Activated naive CD4-positive, alpha-beta T cell treated with anti-CD3 and anti-CD28 coated beads for 36 hours (primary cell): ENCODE measurements around the gene SMG6. TPM values are rescaled to one million over a fixed set of nuclear protein-coding genes. Genes with fewer than 3 reads are reported as not detected.

Source experiments
- CTCF ChIA-PET: fragments of 350-600 bp; sonication (Branson Sonifier 250); formaldehyde crosslinking; loops from one replicate; lab custom pipeline; 2021; ENCODE audit warnings: antibody characterized with exemption; lab: Charles Lee
- DNase-seq: peaks from one replicate; pipeline ENCODE4 v3.0.0-alpha.2; 2020
- H3K27ac Mint-ChIP-seq: one replicate; pipeline ENCODE4 v1.8.0; 2021; ENCODE audit warnings: mild to moderate bottlenecking, mixed read lengths
- H3K27me3 Mint-ChIP-seq: one replicate; pipeline ENCODE4 v1.8.0; 2021; ENCODE audit warnings: low read depth, mixed read lengths
- H3K36me3 Mint-ChIP-seq: one replicate; pipeline ENCODE4 v1.8.0; 2021; ENCODE audit warnings: low read depth, mixed read lengths
- H3K4me1 Mint-ChIP-seq: one replicate; pipeline ENCODE4 v1.8.0; 2021; ENCODE audit warnings: low read depth, mixed read lengths
- H3K4me3 Mint-ChIP-seq: one replicate; pipeline ENCODE4 v1.8.0; 2021; ENCODE audit warnings: mild to moderate bottlenecking, moderate library complexity, mixed read lengths
- H3K9me3 Mint-ChIP-seq: one replicate; pipeline ENCODE4 v1.8.0; 2021; ENCODE audit warnings: mixed read lengths
- intact Hi-C: fragments of 100-400 bp; cut with micrococcal nuclease; formaldehyde crosslinking; loops from one replicate; pipeline ENCODE4 v1.15.1; 2023
- total RNA-seq, 2 experiments: library from RNA; stranded (reverse); gene quantifications; one replicate each; pipeline ENCODE4 v1.2.3, GENCODE V29; 2021

The SMG6 gene
- total RNA-seq, 2 experiments from 2014 or later = 18.8 to 20.7 TPM

DNA sequence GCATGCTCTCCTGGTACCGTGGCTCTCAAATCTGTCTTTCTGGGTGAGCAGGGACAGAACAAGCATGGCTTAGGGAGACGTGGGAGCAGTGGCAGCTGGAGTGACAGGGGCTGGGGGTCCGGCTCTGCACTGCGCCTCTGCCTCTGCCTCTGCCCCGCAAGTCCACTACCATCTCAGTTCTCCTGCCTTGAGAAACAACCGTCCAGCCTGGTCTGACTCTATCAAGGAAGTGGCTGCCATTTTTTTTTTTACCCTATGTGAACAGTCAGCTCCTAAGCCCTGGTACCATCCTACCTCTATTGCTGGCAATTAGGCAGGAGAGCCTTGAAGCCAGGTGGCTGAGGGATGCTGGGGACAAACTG is 232.6 kb downstream of the SMG6 start:
- peaks cover 37% of the 10 kb centered on the region for H3K36me3 Mint-ChIP-seq
- no peaks in the 10 kb centered on the region for H3K9me3 Mint-ChIP-seq
- no peak overlapping the region for H3K4me3 Mint-ChIP-seq
- no peak overlapping the region for H3K27ac Mint-ChIP-seq
- intact Hi-C loops = no loop called here
- H3K4me1 Mint-ChIP-seq = peaks cover 32% of the 10 kb centered on the region
- no peak for DNase-seq
- no peaks in the 10 kb centered on the region for H3K27me3 Mint-ChIP-seq
- CTCF ChIA-PET = interaction anchor here (0.6 to 2.6 kb wide), 7 partner anchors 15 to 210 kb away, joined by 3 to 9 read pairs (median 4); partner anchors contain the start of gene HIC1

- H3K4me1 Mint-ChIP-seq = peaks cover 32% of the 10 kb centered on the region
- peak overlapping the region; percentile 22 for H3K4me3 Mint-ChIP-seq
- peak; percentile 87 for DNase-seq
- CTCF ChIA-PET = interaction anchor here (0.9 to 2.6 kb wide), 7 partner anchors 15 to 211 kb away, joined by 3 to 9 read pairs (median 4); partner anchors contain the start of gene HIC1
- intact Hi-C loops = loop anchor here (1.0 kb wide), 2 partner anchors 17 to 174 kb away; no protein-coding TSS in a partner anchor
- H3K27me3 Mint-ChIP-seq = no peaks in the 10 kb centered on the region
- no peaks in the 10 kb centered on the region for H3K9me3 Mint-ChIP-seq
- H3K27ac Mint-ChIP-seq = peak overlapping the region; percentile 43
- peaks cover 42% of the 10 kb centered on the region for H3K36me3 Mint-ChIP-seq
Observed at GRCh38 chr17:2070241-2071023, 233.2 kb downstream of the SMG6 start.

- Mint-ChIP-seq H3K4me1 (peaks cover 32% of the 10 kb centered on the region), H3K4me3 (no peak overlapping the region), H3K9me3 (no peaks in the 10 kb centered on the region), H3K27ac (no peak overlapping the region), H3K36me3 (peaks cover 56% of the 10 kb centered on the region), H3K27me3 (peaks cover 2% of the 10 kb centered on the region)
- CTCF ChIA-PET = interaction anchor here (0.5 to 1.9 kb wide), 6 partner anchors 11 to 249 kb away, joined by 3 to 10 read pairs (median 4); no protein-coding TSS in a partner anchor
- intact Hi-C loops = no loop called here
- no peak for DNase-seq
Observed at GRCh38 chr17:2068519-2069051, 235.0 kb downstream of the SMG6 start.

DNA sequence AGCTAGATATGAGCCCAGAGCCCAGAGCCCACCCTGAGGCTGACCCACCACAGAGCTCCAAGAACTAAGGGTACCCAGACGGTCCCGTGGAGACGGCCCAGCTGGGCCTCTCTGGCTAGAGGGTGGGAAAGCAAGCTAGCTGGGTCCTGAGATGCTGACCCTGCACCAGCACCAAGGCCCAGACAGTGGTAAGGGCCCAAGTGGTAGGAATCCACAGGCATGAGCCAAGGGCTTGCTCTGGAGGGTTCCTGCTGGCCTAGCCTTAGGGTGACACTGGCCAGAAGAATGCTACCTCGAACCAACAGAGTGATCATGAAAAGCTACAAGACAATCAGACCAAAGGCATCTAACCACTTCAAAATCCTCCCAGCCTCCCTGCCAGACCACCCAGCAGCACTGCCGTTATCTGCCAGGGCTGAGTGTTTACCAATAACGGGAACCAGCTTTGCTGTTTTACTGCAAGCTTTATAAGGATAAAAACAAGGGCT is 235.5 kb downstream of the SMG6 start:
- intact Hi-C loops = no loop called here
- no peaks in the 10 kb centered on the region for H3K9me3 Mint-ChIP-seq
- H3K4me1 Mint-ChIP-seq = peaks cover 32% of the 10 kb centered on the region
- CTCF ChIA-PET = interaction anchor here (0.5 to 1.9 kb wide), 4 partner anchors 10 to 250 kb away, joined by 4 to 10 read pairs (median 5); no protein-coding TSS in a partner anchor
- peaks cover 60% of the 10 kb centered on the region for H3K36me3 Mint-ChIP-seq
- no peak overlapping the region for H3K27ac Mint-ChIP-seq
- no peak overlapping the region for H3K4me3 Mint-ChIP-seq
- DNase-seq = no peak
- H3K27me3 Mint-ChIP-seq = peaks cover 2% of the 10 kb centered on the region

DNA sequence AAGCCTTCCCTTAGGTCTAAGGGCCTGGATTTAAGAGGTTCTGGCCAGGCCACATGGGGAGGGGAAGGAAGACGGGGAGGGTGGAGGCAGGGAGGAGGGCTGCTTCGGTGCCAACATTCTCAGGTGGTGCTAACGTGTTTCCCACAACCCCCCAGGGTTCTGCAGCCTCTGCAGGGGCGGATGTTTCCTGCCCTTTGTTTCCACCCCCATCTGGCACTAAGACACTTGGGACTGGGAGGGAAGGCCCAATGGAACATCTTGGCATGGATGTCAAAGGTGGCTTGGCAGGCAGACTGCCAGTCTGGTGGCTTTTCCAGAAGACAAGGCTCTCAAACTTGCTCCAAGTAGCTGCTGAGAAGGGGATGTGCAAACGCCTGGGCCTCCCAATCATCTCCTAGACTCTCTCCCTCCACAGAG is 236.0 kb downstream of the SMG6 start:
- Mint-ChIP-seq H3K36me3 (peaks cover 60% of the 10 kb centered on the region), H3K27ac (no peak overlapping the region), H3K27me3 (peaks cover 2% of the 10 kb centered on the region), H3K4me3 (no peak overlapping the region), H3K9me3 (no peaks in the 10 kb centered on the region), H3K4me1 (peaks cover 32% of the 10 kb centered on the region)
- CTCF ChIA-PET = interaction anchor here (1.6 to 1.9 kb wide), 2 partner anchors 10 to 179 kb away, joined by 5 to 10 read pairs; no protein-coding TSS in a partner anchor
- no peak for DNase-seq
- intact Hi-C loops = no loop called here

- H3K27me3 Mint-ChIP-seq = peaks cover 2% of the 10 kb centered on the region
- peaks cover 32% of the 10 kb centered on the region for H3K4me1 Mint-ChIP-seq
- DNase-seq = no peak
- H3K9me3 Mint-ChIP-seq = no peaks in the 10 kb centered on the region
- CTCF ChIA-PET = interaction anchor here (1.9 kb wide), 1 partner anchor 9 kb away, joined by 10 read pairs; no protein-coding TSS in a partner anchor
- H3K4me3 Mint-ChIP-seq = no peak overlapping the region
- H3K36me3 Mint-ChIP-seq = peaks cover 62% of the 10 kb centered on the region
- intact Hi-C loops = no loop called here
- no peak overlapping the region for H3K27ac Mint-ChIP-seq
Observed at GRCh38 chr17:2067048-2067561, 236.5 kb downstream of the SMG6 start.

- Mint-ChIP-seq H3K4me3 (no peak overlapping the region), H3K9me3 (no peaks in the 10 kb centered on the region), H3K27me3 (peaks cover 2% of the 10 kb centered on the region), H3K36me3 (peaks cover 60% of the 10 kb centered on the region), H3K4me1 (peaks cover 26% of the 10 kb centered on the region), H3K27ac (no peak overlapping the region)
- intact Hi-C loops = no loop called here
- DNase-seq = no peak
- CTCF ChIA-PET = interaction anchor here (0.6 to 3.2 kb wide), 6 partner anchors 12 to 215 kb away, joined by 3 to 19 read pairs (median 3); no protein-coding TSS in a partner anchor
Observed at GRCh38 chr17:2065949-2066400, 237.6 kb downstream of the SMG6 start.

DNA sequence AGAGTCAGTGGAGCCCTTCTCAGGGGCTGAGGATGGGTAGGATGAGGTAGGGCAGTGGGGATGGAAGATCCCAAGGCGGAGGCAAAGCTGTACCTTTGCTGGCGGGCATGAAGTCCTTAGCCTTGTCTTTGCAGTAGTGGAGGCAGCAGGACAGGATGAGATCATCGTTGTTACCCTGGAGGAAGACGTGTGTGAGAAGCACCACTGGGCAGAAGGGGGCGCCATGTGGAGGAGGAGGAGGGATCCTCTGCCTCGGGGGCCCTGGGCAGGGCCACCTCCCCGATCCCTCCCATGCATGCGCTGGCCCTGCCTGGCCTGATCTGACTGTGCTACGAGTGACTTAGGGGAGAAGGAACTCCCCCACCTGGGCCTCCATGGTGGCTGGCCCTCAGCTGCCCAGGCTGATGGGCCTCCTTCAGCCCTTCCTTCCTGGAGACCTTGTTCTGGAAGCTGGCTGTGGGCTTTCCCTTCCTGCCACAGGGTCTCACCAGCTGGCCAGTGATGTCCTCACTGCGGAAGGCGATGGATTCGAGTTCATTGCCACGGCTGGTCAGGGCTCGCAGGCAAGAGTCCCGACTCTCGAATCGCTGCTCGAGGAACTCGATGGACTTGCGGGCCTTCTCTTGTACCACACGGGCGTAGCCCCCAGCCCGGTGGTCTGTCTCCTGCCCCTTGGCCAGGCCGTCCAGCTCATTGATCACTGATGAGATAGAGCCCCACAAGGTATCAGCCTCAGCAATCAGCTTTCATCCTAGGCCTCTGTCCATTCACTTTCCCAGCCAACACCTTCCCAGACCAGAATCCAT is 238.4 kb downstream of the SMG6 start:
- peak; percentile 80 for DNase-seq
- no peak overlapping the region for H3K4me3 Mint-ChIP-seq
- CTCF ChIA-PET = interaction anchor here (0.6 to 3.2 kb wide), 7 partner anchors 10 to 216 kb away, joined by 3 to 19 read pairs (median 3); partner anchors contain the start of gene HIC1
- H3K27ac Mint-ChIP-seq = no peak overlapping the region
- no peaks in the 10 kb centered on the region for H3K9me3 Mint-ChIP-seq
- H3K4me1 Mint-ChIP-seq = peaks cover 18% of the 10 kb centered on the region
- intact Hi-C loops = no loop called here
- peaks cover 2% of the 10 kb centered on the region for H3K27me3 Mint-ChIP-seq
- H3K36me3 Mint-ChIP-seq = peaks cover 65% of the 10 kb centered on the region

GRCh38 chr17:2064520-2064971 is 239.0 kb downstream of the SMG6 start:
- CTCF ChIA-PET = interaction anchor here (0.6 to 3.2 kb wide), 6 partner anchors 10 to 182 kb away, joined by 3 to 19 read pairs (median 3); partner anchors contain the start of gene HIC1
- H3K27me3 Mint-ChIP-seq = peaks cover 2% of the 10 kb centered on the region
- H3K27ac Mint-ChIP-seq = no peak overlapping the region
- peaks cover 64% of the 10 kb centered on the region for H3K36me3 Mint-ChIP-seq
- no peaks in the 10 kb centered on the region for H3K9me3 Mint-ChIP-seq
- peaks cover 11% of the 10 kb centered on the region for H3K4me1 Mint-ChIP-seq
- intact Hi-C loops = no loop called here
- DNase-seq = no peak
- H3K4me3 Mint-ChIP-seq = no peak overlapping the region

DNA sequence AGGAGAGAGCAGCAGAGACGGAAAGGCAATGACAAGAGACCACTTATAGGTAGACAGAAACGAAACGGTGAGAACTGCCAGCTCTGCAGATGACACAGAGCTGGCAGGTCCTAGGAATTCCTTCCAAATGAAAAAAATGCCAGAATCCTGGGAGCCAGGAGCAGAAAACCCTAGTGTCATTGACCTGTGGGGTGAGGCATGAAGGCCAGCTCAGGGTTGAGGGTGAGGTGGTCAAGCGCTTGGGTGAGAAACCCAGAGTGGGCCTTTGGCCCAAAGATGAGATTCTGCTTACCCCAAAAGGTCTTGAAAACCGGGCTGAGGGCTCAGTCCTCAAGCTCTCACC is 239.5 kb downstream of the SMG6 start:
- no peak overlapping the region for H3K4me3 Mint-ChIP-seq
- peaks cover 2% of the 10 kb centered on the region for H3K27me3 Mint-ChIP-seq

More for the DNA sequence above, 239.5 kb downstream of the SMG6 start:
- H3K27ac Mint-ChIP-seq = no peak overlapping the region
- no peaks in the 10 kb centered on the region for H3K9me3 Mint-ChIP-seq
- intact Hi-C loops = no loop called here
- H3K4me1 Mint-ChIP-seq = peaks cover 7% of the 10 kb centered on the region
- CTCF ChIA-PET = interaction anchor here (0.8 to 3.2 kb wide), 4 partner anchors 9 to 181 kb away, joined by 3 to 19 read pairs (median 6); partner anchors contain the start of gene HIC1
- no peak for DNase-seq
- H3K36me3 Mint-ChIP-seq = peaks cover 62% of the 10 kb centered on the region
